ENCODE measurements around the gene SLC27A3. TPM values are rescaled to one million over a fixed set of nuclear protein-coding genes. Genes with fewer than 3 reads are reported as not detected.

Gene SLC27A3
- total RNA-seq, 1 donor from 2014 or later = 10.8 TPM

DNA sequence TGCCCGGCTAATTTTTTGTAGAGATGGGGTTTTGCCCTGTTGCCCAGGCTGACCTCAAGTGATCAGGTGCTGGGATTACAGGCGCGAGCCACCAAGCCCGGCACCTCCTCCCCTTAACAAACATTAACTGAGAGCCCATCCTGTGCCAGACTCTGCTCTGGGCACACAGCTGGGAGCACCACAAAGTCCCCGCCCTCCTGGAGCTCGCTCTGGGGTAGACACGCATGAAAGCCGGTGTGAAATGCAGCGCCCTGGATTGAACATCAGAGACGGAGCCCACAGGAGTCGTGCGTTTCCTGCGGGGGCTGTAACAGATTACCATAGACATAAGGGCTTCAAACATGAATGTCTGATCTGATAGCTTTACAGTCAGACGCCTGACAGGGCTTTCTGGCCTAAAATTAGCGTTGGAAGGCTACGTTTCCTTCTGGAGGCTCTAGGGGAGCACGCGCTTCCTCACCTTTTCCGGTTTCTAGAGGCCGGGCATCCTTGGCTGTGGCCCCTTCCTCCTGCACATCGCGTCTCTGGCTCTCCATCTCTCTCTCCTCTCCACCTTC lies 14.3 kb downstream of the SLC27A3 start:
- Mint-ChIP-seq H3K9me3 (ENCODE audit: unreplicated experiment) (peaks cover 11% of the 10 kb centered on the region), H3K4me1 (ENCODE audit: low read depth, unreplicated experiment) (peaks cover 12% of the 10 kb centered on the region), H3K27ac (ENCODE audit: unreplicated experiment) (peak overlapping the region; percentile 3), H3K27me3 (ENCODE audit: unreplicated experiment) (peaks cover 3% of the 10 kb centered on the region), H3K4me3 (ENCODE audit: unreplicated experiment) (no peak overlapping the region), H3K36me3 (ENCODE audit: unreplicated experiment) (no peaks in the 10 kb centered on the region)
- TF ChIP-seq, protein P1, sequence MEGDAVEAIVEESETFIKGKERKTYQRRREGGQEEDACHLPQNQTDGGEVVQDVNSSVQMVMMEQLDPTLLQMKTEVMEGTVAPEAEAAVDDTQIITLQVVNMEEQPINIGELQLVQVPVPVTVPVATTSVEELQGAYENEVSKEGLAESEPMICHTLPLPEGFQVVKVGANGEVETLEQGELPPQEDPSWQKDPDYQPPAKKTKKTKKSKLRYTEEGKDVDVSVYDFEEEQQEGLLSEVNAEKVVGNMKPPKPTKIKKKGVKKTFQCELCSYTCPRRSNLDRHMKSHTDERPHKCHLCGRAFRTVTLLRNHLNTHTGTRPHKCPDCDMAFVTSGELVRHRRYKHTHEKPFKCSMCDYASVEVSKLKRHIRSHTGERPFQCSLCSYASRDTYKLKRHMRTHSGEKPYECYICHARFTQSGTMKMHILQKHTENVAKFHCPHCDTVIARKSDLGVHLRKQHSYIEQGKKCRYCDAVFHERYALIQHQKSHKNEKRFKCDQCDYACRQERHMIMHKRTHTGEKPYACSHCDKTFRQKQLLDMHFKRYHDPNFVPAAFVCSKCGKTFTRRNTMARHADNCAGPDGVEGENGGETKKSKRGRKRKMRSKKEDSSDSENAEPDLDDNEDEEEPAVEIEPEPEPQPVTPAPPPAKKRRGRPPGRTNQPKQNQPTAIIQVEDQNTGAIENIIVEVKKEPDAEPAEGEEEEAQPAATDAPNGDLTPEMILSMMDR (IDR thresholded peaks at IDR 0.05; ENCODE audit: partially characterized antibody, unreplicated experiment) = no peak
- no peak for DNase-seq

DNA sequence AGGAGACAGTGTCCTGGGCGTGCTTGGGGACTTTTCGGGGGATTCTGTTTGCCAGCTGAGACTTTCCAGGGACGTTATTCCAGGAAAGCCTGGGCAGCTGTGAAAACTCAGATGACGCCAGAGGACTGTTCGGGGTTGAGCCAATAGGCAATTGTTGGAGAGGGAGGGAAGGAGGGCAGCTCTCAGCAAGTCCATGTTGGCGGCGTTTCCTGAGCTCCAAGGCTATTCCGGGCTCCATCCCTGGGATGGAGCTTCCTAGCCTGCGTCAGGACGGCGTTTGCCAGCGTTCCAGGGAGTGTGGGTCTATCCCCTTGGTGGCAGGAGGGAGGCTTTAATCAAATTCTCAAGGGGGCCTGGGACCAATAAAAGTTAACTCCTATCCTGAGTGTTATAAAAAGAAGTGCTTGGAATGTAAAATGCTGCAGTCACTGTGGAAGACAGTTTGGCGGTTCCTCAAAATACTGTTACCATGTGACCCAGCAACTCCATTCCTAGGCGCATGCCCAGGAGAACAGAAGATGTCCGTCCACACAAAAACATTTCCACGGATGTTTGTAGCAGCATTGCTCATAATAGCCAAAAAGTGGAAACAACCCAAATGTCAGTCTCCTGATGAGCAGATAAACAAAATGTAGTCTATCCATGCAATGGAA lies 15.2 kb downstream of the SLC27A3 start:
- H3K27ac Mint-ChIP-seq (ENCODE audit: unreplicated experiment) = peak overlapping the region; percentile 3

DNA sequence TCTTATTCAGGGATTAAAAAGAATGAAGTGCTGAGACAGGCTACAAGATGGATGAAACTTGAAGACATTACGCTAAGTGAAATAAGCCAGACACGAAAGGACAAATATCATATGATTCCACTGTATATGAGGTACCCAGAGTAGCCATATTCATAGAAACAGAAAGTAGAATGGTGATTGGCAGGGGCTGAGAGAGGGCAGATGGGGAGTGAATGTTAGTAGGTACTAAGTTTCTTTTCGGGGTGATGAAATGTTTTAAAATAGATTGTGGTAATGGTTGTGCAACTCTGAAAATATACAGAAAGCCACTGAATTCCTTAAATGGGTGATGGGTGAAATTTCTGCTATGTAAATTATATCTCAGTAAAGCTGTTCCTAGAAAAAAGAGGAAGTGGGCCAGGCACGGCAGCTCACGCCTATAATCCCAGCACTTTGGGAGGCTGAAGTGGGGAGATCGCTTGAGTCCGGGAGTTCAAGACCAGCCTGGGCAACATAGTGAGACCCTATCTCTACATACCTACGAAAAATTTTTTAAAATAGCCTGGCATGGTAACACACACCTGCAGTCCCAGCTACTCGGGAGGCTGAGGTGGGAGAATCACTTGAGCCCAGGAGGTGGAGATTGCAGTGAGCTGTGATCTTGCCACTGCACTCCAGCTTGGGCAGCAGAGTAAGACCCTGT lies 15.9 kb downstream of the SLC27A3 start:
- Mint-ChIP-seq H3K9me3 (ENCODE audit: unreplicated experiment) (peaks cover 10% of the 10 kb centered on the region), H3K27me3 (ENCODE audit: unreplicated experiment) (peaks cover 6% of the 10 kb centered on the region), H3K27ac (ENCODE audit: unreplicated experiment) (no peak overlapping the region), H3K4me1 (ENCODE audit: low read depth, unreplicated experiment) (peaks cover 15% of the 10 kb centered on the region), H3K4me3 (ENCODE audit: unreplicated experiment) (no peak overlapping the region), H3K36me3 (ENCODE audit: unreplicated experiment) (no peaks in the 10 kb centered on the region)
- TF ChIP-seq, protein P1 (IDR thresholded peaks at IDR 0.05; ENCODE audit: partially characterized antibody, unreplicated experiment) = no peak
- no peak for DNase-seq

More for the DNA sequence above, 15.2 kb downstream of the SLC27A3 start:
- Mint-ChIP-seq H3K27me3 (ENCODE audit: unreplicated experiment) (peaks cover 6% of the 10 kb centered on the region), H3K4me3 (ENCODE audit: unreplicated experiment) (no peak overlapping the region), H3K4me1 (ENCODE audit: low read depth, unreplicated experiment) (peaks cover 15% of the 10 kb centered on the region), H3K36me3 (ENCODE audit: unreplicated experiment) (no peaks in the 10 kb centered on the region), H3K9me3 (ENCODE audit: unreplicated experiment) (peaks cover 10% of the 10 kb centered on the region)
- TF ChIP-seq, protein P1 (IDR thresholded peaks at IDR 0.05; ENCODE audit: partially characterized antibody, unreplicated experiment) = no peak
- no peak for DNase-seq

DNA sequence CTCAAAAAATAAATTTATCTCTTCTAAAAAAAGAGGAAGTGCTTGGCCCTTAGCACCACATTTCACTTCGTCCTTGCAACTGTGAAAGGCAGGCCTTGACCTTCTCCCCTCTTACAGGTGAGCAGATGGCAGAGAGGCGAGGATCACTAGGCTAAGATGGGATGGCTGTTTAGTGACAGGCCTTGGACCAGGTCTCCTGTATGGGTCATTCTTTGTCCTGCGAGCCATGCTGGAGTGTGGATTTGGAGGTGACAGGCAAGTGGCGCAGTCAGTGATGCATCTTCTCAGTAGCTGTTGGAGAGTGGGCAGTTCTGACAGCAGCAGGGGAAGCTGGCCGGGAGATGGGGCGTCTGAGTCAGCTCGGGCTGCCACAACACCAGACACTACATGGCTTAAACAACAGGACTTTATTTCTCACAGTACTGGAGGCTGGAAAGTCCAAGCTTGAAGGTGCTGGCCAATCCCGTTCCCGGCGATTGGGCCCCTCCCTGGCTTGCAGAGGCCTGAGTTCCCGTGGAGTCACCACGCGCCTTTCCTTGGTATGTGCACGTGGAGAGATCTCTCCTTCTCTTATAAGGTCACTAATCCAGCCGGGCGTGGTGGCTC lies 16.5 kb downstream of the SLC27A3 start:
- Mint-ChIP-seq H3K27me3 (ENCODE audit: unreplicated experiment) (peaks cover 10% of the 10 kb centered on the region), H3K9me3 (ENCODE audit: unreplicated experiment) (peaks cover 12% of the 10 kb centered on the region), H3K36me3 (ENCODE audit: unreplicated experiment) (no peaks in the 10 kb centered on the region), H3K27ac (ENCODE audit: unreplicated experiment) (no peak overlapping the region), H3K4me3 (ENCODE audit: unreplicated experiment) (peak overlapping the region; percentile 46), H3K4me1 (ENCODE audit: low read depth, unreplicated experiment) (peaks cover 18% of the 10 kb centered on the region)
- TF ChIP-seq, protein P1 (IDR thresholded peaks at IDR 0.05; ENCODE audit: partially characterized antibody, unreplicated experiment) = no peak
- DNase-seq = no peak

Measured in glutamatergic neuron (in vitro differentiated cells).